KMS-11 (cell line): ENCODE data around the gene RGL4.

Source experiments
- H2AFZ ChIP-seq: fragments of 200-600 bp; sonication (generic); 2 replicates; pipeline ENCODE4 v1.6.1; 2016; ENCODE audit warnings: antibody characterized with exemption, mixed run types, low read depth
- H3K27ac ChIP-seq: fragments of 200-600 bp; sonication (generic); 2 replicates; pipeline ENCODE4 v1.6.1; 2016; ENCODE audit warnings: mild to moderate bottlenecking, mixed run types
- H3K27me3 ChIP-seq: fragments of 200-600 bp; sonication (generic); 2 replicates; pipeline ENCODE4 v1.6.1; 2017; ENCODE audit warnings: mild to moderate bottlenecking, low read depth, mixed run types, moderate library complexity; ENCODE audit not compliant: insufficient read depth
- H3K36me3 ChIP-seq: fragments of 200-600 bp; sonication (generic); 2 replicates; pipeline ENCODE4 v1.6.1; 2017; ENCODE audit warnings: mild to moderate bottlenecking, mixed run types; ENCODE audit not compliant: insufficient read depth
- H3K4me1 ChIP-seq: fragments of 200-600 bp; sonication (generic); 2 replicates; pipeline ENCODE4 v1.6.1; 2016; ENCODE audit warnings: mild to moderate bottlenecking, low read depth, mixed run types; ENCODE audit not compliant: poor library complexity, severe bottlenecking
- H3K4me2 ChIP-seq: fragments of 200-600 bp; sonication (generic); 2 replicates; pipeline ENCODE4 v1.7.0; 2016; ENCODE audit warnings: mild to moderate bottlenecking, mixed run types
- H3K4me3 ChIP-seq: fragments of 200-600 bp; sonication (generic); IDR thresholded peaks from 2 replicates; pipeline ENCODE4 v1.6.1; 2017; ENCODE audit warnings: low read depth, low read length, mixed read lengths; ENCODE audit not compliant: insufficient read depth
- H3K79me2 ChIP-seq: fragments of 200-600 bp; sonication (generic); 2 replicates; pipeline ENCODE4 v1.6.1; 2016; ENCODE audit warnings: low read depth, mixed run types; ENCODE audit not compliant: insufficient read depth
- H3K9ac ChIP-seq: fragments of 200-600 bp; sonication (generic); 2 replicates; pipeline ENCODE4 v1.6.1; 2016; ENCODE audit warnings: mild to moderate bottlenecking, mixed run types
- H4K20me1 ChIP-seq: fragments of 200-600 bp; sonication (generic); 2 replicates; pipeline ENCODE4 v1.6.1; 2016; ENCODE audit warnings: mild to moderate bottlenecking, mixed run types; ENCODE audit not compliant: insufficient read depth
- TF ChIP-seq, protein P1 (sequence below): fragments of 200-600 bp; sonication (generic); conservative IDR thresholded peaks from 2 replicates; pipeline ENCODE4 v1.6.1; 2017; ENCODE audit warnings: low read depth, mild to moderate bottlenecking, antibody characterized with exemption, low read length, moderate library complexity, mixed read lengths

RGL4 gene

DNA sequence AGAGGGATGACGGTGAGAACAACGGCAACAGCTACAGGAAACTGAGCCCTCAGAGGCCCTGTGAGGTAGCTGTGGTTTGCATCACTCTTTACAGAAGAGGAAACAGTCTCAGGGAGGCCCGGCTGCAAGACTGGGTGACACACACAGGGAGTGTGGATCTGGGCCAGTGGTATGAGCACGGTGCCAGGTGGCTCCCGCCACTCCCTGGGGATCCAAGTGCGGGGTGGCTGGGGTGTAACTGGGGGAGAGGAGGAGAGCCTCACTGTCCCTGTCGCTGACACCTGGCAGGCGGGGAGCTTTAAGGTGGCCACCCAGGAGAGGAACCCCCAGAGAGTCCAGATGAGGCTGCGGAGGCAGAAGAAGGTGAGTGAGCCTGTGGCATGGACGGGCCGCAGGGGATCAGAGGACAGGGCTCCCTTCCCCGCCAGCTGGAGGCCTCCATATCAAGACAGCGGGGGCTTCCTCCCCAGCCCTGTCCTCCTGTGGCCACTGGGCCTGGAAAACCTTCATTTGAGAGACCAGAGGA, 5.6 kb downstream of the RGL4 start:
- no peak overlapping the region for H3K9ac ChIP-seq
- no peaks in the 10 kb centered on the region for H3K79me2 ChIP-seq
- H2AFZ ChIP-seq, result no peak overlapping the region
- H3K4me2 ChIP-seq, result no peak overlapping the region
- peaks cover 4% of the 10 kb centered on the region; the same call in 1 of the 2 replicates for H3K36me3 ChIP-seq
- H3K27ac ChIP-seq, result no peak overlapping the region
- H3K4me1 ChIP-seq, result no peaks in the 10 kb centered on the region
- TF ChIP-seq, protein P1, sequence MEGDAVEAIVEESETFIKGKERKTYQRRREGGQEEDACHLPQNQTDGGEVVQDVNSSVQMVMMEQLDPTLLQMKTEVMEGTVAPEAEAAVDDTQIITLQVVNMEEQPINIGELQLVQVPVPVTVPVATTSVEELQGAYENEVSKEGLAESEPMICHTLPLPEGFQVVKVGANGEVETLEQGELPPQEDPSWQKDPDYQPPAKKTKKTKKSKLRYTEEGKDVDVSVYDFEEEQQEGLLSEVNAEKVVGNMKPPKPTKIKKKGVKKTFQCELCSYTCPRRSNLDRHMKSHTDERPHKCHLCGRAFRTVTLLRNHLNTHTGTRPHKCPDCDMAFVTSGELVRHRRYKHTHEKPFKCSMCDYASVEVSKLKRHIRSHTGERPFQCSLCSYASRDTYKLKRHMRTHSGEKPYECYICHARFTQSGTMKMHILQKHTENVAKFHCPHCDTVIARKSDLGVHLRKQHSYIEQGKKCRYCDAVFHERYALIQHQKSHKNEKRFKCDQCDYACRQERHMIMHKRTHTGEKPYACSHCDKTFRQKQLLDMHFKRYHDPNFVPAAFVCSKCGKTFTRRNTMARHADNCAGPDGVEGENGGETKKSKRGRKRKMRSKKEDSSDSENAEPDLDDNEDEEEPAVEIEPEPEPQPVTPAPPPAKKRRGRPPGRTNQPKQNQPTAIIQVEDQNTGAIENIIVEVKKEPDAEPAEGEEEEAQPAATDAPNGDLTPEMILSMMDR, result no peak
- no peaks in the 10 kb centered on the region for H4K20me1 ChIP-seq
- no peak overlapping the region for H3K4me3 ChIP-seq
- no peaks in the 10 kb centered on the region for H3K27me3 ChIP-seq

DNA sequence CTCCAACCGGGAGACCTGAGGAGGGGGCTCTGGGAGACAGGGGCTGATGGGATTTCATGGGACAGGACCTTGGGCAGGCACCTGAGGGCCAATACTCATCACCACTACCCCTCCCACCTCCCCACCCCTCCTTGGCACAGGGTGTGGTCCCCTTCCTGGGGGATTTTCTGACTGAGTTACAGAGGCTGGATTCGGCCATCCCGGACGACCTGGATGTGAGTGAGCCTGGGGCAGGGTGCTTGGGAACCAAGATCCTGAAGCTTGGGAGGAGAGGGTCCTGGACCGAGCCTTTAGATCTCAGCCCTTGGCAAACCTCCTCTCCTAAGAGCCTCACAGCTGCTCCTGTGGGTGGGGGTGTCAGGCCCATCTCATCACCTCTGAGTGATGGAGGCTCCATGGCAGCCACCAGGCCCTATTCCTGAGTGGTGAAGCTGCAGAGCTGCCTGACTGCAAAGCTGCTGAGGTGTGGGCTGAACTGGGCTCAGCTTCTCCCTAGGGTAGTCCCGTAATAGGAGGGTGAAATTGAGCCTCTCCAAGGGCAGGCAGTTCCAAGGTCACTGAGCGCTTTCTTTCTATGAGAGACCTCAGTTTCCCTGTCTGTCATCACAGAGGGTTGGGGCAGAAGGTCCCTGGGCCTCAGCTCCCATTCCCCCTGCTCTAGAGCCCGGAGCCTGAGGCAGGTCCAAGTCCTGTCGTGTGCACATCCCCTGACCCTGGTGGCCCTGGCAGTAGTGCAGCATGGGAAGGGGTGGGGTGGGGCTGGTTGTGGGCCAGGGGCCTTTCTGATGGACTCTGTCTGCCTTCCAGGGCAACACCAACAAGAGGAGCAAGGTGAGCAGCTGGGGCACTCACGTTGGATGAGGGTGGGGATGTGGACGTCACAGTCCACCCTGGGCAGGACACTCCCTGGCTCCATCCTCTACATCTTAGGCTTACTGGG, 6.5 kb downstream of the RGL4 start:
- TF ChIP-seq, protein P1, result no peak
- Histone ChIP-seq H3K4me2 (no peak overlapping the region), H2AFZ (no peak overlapping the region), H3K27ac (no peak overlapping the region), H3K4me1 (no peaks in the 10 kb centered on the region), H3K9ac (no peak overlapping the region), H3K27me3 (no peaks in the 10 kb centered on the region), H3K4me3 (no peak overlapping the region), H4K20me1 (no peaks in the 10 kb centered on the region), H3K79me2 (0 out of 2 replicates have a peak, but pooled peaks cover 8% of the 10 kb centered on the region), H3K36me3 (peaks cover 4% of the 10 kb centered on the region; the same call in 1 of the 2 replicates)

DNA sequence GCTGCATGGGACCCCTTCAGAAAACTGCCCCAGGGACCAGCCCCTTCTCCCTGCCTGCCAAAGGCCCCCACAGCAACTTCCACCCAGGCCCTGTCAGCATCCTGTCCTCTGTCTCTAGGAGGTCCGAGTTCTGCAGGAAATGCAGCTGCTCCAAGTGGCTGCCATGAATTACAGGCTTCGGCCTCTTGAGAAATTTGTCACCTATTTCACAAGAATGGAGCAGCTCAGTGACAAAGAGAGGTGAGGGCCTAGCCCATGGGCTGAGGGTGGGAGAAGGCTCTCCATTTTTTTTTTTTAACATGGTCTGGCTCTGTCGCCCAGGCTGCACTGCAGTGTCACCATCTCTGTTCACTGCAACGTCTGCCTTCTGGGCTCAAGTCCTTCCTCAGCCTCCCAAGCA, 7.3 kb downstream of the RGL4 start:
- TF ChIP-seq, protein P1, result no peak
- no peaks in the 10 kb centered on the region for H4K20me1 ChIP-seq
- no peak overlapping the region for H3K4me3 ChIP-seq
- H3K4me1 ChIP-seq, result no peaks in the 10 kb centered on the region
- H3K4me2 ChIP-seq, result no peak overlapping the region
- peaks cover 8% of the 10 kb centered on the region; the same call in 1 of the 2 replicates for H3K36me3 ChIP-seq
- 0 out of 2 replicates have a peak, but pooled peaks cover 12% of the 10 kb centered on the region for H3K79me2 ChIP-seq
- H2AFZ ChIP-seq, result no peak overlapping the region
- no peaks in the 10 kb centered on the region for H3K27me3 ChIP-seq
- no peak overlapping the region for H3K9ac ChIP-seq
- H3K27ac ChIP-seq, result no peak overlapping the region

DNA sequence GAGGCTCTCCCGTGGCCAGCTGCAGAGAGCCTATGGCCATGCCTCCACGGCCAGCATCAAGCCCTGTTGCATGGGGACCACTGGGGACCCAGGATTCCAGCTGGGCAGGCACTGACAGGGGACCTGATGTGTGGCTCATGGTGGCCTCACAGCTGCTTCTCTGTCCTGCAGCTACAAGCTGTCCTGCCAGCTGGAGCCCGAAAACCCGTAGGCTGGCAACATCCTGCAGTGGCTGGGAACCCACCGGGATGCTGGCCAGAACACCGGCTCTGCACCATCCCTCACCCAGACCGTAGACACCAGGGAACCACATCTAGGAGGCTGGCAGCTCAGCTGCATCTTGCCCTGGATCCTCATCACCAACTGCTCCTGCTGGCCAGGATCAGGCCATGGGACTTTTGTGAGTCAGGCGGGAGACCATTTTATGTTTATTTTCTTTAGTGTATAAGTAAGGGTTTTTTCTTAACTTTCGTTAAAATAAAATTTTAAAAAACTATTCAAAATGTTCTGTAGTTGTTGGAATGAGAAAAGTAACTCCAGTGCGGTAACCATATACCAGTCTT, 7.9 kb downstream of the RGL4 start:
- 0 out of 2 replicates have a peak, but pooled peaks cover 12% of the 10 kb centered on the region for H3K79me2 ChIP-seq
- H3K27me3 ChIP-seq, result no peaks in the 10 kb centered on the region
- H3K9ac ChIP-seq, result no peak overlapping the region
- H2AFZ ChIP-seq, result no peak overlapping the region
- no peak overlapping the region for H3K4me3 ChIP-seq
- H3K4me1 ChIP-seq, result no peaks in the 10 kb centered on the region
- H4K20me1 ChIP-seq, result no peaks in the 10 kb centered on the region
- peaks cover 8% of the 10 kb centered on the region; the same call in 1 of the 2 replicates for H3K36me3 ChIP-seq
- H3K4me2 ChIP-seq, result no peak overlapping the region
- no peak overlapping the region for H3K27ac ChIP-seq
- TF ChIP-seq, protein P1, result no peak
